ENCODE results near the gene ROBO3. TPM values are rescaled to one million over a fixed set of nuclear protein-coding genes. Genes with fewer than 3 reads are reported as not detected.

Gene ROBO3
- total RNA-seq, 1 donor from 2014 or later = 5.9 TPM

DNA sequence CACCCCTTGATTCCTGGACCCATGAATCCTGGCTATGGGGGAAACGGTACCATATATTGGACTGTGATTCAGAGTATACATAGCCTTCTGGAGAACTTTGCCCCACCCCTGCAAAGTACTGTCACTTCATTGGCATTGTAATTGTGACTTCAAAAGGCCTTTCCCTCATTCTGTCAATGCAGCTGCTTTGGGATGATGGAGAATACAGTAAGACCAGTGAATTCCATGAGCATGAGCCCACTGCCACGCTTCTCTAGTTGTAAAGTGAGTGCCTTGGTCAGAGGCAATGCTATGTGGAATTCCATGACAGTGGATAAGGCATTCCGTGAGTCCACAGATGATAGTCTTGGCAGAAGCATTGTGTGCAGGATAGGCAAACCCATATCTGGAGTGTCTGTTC is 39.4 kb upstream of the ROBO3 start:
- peaks cover 2% of the 10 kb centered on the region for H3K9me3 Mint-ChIP-seq (ENCODE audit: unreplicated experiment)
- TF ChIP-seq, protein P1, sequence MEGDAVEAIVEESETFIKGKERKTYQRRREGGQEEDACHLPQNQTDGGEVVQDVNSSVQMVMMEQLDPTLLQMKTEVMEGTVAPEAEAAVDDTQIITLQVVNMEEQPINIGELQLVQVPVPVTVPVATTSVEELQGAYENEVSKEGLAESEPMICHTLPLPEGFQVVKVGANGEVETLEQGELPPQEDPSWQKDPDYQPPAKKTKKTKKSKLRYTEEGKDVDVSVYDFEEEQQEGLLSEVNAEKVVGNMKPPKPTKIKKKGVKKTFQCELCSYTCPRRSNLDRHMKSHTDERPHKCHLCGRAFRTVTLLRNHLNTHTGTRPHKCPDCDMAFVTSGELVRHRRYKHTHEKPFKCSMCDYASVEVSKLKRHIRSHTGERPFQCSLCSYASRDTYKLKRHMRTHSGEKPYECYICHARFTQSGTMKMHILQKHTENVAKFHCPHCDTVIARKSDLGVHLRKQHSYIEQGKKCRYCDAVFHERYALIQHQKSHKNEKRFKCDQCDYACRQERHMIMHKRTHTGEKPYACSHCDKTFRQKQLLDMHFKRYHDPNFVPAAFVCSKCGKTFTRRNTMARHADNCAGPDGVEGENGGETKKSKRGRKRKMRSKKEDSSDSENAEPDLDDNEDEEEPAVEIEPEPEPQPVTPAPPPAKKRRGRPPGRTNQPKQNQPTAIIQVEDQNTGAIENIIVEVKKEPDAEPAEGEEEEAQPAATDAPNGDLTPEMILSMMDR (IDR thresholded peaks at IDR 0.05; ENCODE audit: partially characterized antibody, unreplicated experiment) = no peak

DNA sequence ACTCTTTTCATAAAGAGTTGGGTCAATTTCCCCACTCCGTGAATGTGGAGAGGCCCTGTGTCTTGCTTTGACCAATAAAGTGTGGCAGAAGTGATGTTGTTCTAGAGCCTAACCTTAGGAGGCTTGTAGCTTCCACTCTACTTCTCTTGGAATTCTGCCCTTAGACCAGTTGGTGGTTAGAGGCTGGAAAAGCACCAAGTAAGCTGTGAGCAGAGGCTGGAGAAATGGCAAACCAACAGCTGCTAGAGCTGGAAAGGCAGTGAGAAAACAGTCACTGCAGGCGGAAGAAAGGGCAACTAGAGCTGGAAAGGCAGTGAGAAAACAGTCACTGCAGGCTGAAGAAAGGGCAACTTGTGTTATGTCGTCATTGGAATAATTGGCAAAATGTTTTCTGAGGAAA is 35.2 kb upstream of the ROBO3 start:
- H3K4me3 Mint-ChIP-seq (ENCODE audit: unreplicated experiment) = no peak overlapping the region
- H3K27ac Mint-ChIP-seq (ENCODE audit: unreplicated experiment) = no peak overlapping the region
- peaks cover 1% of the 10 kb centered on the region for H3K9me3 Mint-ChIP-seq (ENCODE audit: unreplicated experiment)
- TF ChIP-seq, protein P1 (IDR thresholded peaks at IDR 0.05; ENCODE audit: partially characterized antibody, unreplicated experiment) = no peak
- no peaks in the 10 kb centered on the region for H3K27me3 Mint-ChIP-seq (ENCODE audit: unreplicated experiment)
- H3K4me1 Mint-ChIP-seq (ENCODE audit: low read depth, unreplicated experiment) = no peaks in the 10 kb centered on the region
- no peak for DNase-seq
- no peaks in the 10 kb centered on the region for H3K36me3 Mint-ChIP-seq (ENCODE audit: unreplicated experiment)

More for the DNA sequence above, 39.4 kb upstream of the ROBO3 start:
- Mint-ChIP-seq H3K27ac (ENCODE audit: unreplicated experiment) (no peak overlapping the region), H3K4me1 (ENCODE audit: low read depth, unreplicated experiment) (no peaks in the 10 kb centered on the region), H3K27me3 (ENCODE audit: unreplicated experiment) (no peaks in the 10 kb centered on the region), H3K36me3 (ENCODE audit: unreplicated experiment) (no peaks in the 10 kb centered on the region), H3K4me3 (ENCODE audit: unreplicated experiment) (no peak overlapping the region)
- DNase-seq = no peak

DNA sequence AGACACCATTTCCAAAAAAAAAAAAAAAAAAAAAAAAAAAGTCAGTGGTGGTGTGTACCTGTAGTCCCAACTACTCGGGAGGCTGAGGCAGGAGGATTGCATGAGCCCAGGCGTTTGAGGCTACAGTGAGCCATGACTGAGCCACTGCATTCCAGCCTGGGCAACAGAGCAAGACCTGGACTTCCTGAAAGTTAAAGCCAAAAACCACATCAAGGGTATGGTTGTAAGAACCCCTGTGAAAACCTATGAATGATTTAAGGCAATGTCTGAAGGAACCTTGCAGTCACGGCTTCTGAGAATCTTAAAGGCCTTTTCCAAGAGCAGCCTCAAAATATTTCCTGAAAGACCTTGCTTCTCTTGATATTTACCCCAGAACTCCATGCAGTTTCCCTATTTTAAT is 34.5 kb upstream of the ROBO3 start:
- H3K36me3 Mint-ChIP-seq (ENCODE audit: unreplicated experiment) = no peaks in the 10 kb centered on the region
- H3K27me3 Mint-ChIP-seq (ENCODE audit: unreplicated experiment) = no peaks in the 10 kb centered on the region
- no peak for DNase-seq
- no peak overlapping the region for H3K27ac Mint-ChIP-seq (ENCODE audit: unreplicated experiment)
- H3K4me3 Mint-ChIP-seq (ENCODE audit: unreplicated experiment) = no peak overlapping the region
- H3K4me1 Mint-ChIP-seq (ENCODE audit: low read depth, unreplicated experiment) = no peaks in the 10 kb centered on the region
- peaks cover 1% of the 10 kb centered on the region for H3K9me3 Mint-ChIP-seq (ENCODE audit: unreplicated experiment)
- TF ChIP-seq, protein P1 (IDR thresholded peaks at IDR 0.05; ENCODE audit: partially characterized antibody, unreplicated experiment) = no peak

DNA sequence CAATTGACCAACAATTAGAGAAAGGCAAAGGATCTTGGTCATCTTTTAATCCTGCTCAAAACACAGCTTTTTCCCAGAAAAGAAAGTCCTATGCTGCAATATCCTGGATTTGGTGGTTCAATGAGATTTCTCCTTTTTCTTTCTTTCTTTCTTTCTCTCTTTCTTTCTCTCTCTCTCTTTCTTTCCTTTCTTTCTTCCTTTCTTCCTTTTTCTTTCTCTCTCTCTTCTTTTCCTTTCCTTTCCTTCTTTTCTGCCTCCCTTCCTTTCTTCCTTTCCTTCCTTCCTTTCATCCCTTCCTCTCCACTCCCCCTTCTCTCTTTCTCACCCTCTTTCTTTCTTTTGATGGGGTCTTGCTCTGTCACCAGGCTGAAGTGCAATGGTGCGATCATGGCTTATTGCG is 33.3 kb upstream of the ROBO3 start:
- Mint-ChIP-seq H3K27me3 (ENCODE audit: unreplicated experiment) (no peaks in the 10 kb centered on the region), H3K27ac (ENCODE audit: unreplicated experiment) (no peak overlapping the region), H3K9me3 (ENCODE audit: unreplicated experiment) (peaks cover 1% of the 10 kb centered on the region), H3K4me3 (ENCODE audit: unreplicated experiment) (no peak overlapping the region), H3K4me1 (ENCODE audit: low read depth, unreplicated experiment) (no peaks in the 10 kb centered on the region), H3K36me3 (ENCODE audit: unreplicated experiment) (no peaks in the 10 kb centered on the region)
- DNase-seq = no peak
- TF ChIP-seq, protein P1 (IDR thresholded peaks at IDR 0.05; ENCODE audit: partially characterized antibody, unreplicated experiment) = no peak

DNA sequence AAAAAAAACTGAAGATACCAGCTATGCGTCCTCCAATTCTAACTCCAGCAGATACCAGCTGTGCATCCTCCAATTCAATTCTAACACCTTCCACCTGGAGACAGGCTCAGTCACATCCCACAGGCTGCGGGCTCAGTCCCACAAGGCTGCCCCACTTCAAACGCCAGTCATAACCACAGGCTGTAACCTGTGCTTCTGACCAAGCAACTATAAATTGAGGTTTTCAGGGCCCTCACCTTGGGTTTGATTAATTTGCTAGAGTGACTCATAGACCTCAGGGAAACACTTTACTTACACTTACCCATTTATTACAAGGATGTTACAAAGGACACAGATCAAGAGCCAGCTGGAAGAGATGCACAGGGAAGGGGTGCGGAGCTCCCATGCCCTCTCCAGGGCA is 32.7 kb upstream of the ROBO3 start:
- H3K27ac Mint-ChIP-seq (ENCODE audit: unreplicated experiment) = no peak overlapping the region
- TF ChIP-seq, protein P1 (IDR thresholded peaks at IDR 0.05; ENCODE audit: partially characterized antibody, unreplicated experiment) = no peak
- H3K4me3 Mint-ChIP-seq (ENCODE audit: unreplicated experiment) = no peak overlapping the region
- no peaks in the 10 kb centered on the region for H3K27me3 Mint-ChIP-seq (ENCODE audit: unreplicated experiment)
- peaks cover 1% of the 10 kb centered on the region for H3K4me1 Mint-ChIP-seq (ENCODE audit: low read depth, unreplicated experiment)
- DNase-seq = no peak
- H3K9me3 Mint-ChIP-seq (ENCODE audit: unreplicated experiment) = peaks cover 1% of the 10 kb centered on the region
- no peaks in the 10 kb centered on the region for H3K36me3 Mint-ChIP-seq (ENCODE audit: unreplicated experiment)

All from glutamatergic neuron (in vitro differentiated cells).